GM19193 (cell line): ENCODE data around the gene CLIC4.

Experiments
- POLR2A ChIP-seq: IDR thresholded peaks from 4 replicates; pipeline ENCODE4 v1.6.1; 2011; ENCODE audit not compliant: insufficient read depth, insufficient read length; ENCODE audit errors: extremely low read depth

CLIC4 gene

GRCh38 chr1:24888971-24889676 is 143.9 kb downstream of the CLIC4 start:
- no peak for TF ChIP-seq POLR2A

GRCh38 chr1:24890887-24891286 is 145.6 kb downstream of the CLIC4 start:
- no peak for TF ChIP-seq POLR2A

GRCh38 chr1:24892188-24893153 is 147.2 kb downstream of the CLIC4 start:
- TF ChIP-seq POLR2A, result no peak

- no peak for TF ChIP-seq POLR2A
Measured at GRCh38 chr1:24893431-24893830, 148.2 kb downstream of the CLIC4 start.
